ENCODE measurements around the gene TRMT2A.

Gene TRMT2A

DNA sequence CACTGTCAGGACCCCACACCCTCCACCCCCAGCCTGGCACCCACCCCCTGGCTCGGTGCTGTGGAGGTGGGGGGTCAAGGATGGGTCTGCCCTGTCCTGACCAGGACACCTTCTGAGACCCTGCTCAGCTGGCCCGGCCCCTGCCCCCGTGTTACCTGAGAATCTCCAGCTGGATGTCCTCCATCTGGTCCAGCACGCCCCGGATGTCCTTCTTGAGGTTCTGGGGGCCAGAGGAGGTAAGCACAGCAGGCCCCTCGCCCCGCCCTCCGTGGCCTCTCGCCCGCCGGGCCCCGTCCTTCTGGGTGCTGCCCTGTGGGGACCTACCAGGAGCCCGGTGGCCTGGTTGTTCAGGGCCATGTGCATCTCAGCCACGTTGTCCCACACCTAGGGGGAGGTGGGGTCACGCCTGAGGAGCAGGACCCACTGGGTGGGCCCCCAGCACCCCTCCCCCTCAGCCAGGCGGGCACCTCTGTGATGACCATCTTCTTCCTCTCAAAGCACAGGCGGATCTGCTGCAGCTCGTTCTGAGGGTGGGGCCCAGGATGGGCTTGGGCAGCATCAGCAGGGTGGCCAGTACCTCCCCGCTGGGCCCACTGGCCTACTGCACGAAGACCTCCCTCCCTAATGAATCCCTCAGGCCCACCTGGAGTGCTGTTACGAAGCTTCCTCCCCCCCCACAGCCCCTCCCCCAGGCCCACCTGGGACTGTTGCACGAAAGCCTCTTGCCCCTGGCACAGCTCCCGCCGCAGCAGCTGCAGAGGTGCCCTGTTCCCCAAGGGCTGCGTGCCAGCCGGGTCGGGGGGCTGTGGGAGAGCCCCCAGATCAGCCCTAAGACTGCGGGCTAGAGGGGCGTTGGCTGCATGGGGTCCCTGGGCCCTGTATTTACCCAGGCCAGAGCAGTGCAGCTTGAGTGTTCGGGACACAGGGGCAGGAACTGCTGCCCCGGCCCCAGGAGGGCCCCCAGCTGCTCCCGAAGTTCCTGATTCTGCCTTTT lies 32.5 kb upstream of the TRMT2A start:
- DNase-seq = no peak

DNA sequence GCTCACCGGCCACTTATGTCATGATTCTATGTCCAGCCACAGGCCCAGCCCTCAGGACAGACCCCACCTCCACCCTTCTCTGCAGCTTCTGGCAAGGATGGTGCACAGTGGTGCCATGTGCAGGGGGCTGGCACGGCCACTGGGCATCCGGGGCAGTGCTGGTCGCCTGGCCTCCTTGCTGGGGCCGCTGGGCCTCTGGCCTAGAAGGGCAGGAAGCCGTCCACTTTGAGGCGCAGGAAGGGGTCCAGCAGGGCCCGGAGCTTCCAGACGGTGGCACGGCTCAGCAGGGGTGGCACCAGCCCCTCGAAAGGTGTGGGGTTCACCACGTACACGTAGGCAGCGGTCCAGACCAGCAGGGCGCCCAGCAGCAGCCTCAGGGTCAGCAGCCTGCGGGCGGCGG lies 31.4 kb upstream of the TRMT2A start:
- no peak for DNase-seq

DNA sequence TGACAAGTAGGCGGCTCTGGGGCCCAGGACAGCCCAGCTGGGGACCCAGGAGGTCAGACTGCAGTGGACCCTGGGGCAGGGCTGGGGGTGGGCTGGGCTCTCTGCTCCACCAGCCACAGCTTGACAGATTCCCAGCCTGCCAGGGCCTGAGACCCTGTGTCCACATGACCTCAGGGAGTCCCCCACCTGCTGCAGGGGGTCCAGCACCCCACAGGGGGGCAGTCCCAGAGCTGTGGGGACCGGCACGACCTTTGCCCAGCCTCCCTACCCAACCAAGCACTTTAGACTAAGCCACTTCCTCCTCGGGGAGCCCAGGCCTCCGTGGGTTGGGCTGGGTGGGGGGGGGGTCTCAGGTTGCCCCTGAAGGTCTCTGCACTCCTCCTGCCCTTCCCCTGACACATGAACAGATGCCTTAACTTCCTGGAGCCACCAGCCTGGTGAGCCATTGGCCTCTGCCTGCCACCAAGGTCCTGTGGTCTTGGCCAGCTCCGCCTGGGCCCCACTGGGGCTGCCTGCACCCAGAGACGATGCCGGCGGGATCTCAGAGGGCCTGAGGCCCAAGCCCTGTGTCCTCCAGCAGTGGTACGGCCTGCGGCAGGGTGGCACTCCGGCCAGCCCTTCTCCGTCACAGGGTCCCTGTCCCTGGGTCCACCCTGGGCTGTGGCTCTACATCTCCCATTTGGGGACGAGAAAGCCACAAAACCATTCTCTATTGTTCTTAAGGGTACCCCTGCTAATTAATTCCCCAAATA lies 30.4 kb upstream of the TRMT2A start:
- no peak for DNase-seq

DNA sequence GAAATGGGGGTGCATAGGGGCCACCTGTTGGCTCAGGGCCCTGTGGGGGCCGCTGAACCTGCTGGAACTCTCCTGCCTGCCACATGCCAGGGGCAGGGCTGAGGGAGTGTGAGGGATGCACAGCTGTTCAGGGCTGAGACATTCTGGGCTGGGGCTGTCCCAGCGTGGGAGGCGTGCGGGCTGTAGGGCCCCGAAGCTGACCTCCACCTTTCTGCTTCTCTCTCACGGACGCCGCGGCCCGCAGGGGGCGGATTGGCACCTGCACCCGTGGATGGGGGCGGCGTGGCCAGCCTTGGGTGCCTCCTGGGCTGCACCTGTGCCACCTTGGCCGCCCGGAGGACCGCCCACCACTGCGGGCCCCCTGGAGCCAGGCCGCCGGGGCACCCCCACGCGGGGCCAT lies 29.8 kb upstream of the TRMT2A start:
- DNase-seq = no peak

DNA sequence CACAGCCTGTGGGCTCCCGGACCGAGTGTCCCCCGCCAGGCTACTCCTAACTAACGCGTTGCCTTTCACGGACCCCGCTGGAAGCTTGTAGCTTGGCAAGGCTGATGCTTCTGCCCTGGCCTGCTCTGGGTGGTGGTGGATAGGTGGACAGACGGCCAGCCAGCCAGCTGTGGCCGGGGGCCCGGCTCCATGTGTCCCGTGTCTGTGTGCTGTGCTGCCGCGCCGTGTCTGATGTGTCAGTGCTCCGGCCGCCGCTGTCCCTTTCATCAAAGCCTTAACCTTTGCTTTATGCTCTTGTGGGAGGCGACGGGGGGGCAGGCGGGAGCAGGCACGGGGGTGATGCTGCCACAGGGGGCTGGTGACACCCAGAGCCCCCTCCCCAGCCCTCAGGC lies 28.8 kb upstream of the TRMT2A start:
- DNase-seq = no peak

DNA sequence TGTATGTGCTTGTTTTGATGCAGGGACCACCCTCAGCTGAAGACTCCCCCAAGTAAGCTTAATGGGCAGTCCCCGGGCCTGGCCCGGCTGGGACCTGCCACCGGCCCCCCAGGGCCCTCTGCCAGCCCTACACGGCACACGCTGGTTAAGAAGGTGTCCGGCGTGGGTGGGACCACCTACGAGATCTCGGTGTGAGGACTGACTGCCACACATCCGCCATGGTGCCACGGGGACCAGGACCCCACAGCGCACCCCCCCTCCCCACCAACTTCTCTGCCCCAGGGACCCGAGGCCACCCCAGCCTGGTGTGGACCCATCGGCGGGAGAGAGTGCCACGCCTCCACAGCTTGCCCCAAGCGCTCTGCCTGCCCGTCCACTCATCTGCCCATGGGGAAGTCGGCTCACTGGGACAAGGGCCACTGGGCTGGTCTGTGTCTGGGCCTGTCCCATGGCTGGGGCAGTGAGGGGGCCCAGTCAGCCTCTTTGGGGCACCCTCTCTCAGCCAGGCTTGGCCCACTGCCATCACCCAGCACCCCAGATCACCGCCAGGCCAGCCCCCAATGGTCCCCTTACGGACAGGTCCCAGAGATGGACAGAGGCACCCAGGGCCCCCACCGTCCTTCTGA lies 28.3 kb upstream of the TRMT2A start:
- no peak for DNase-seq

DNA sequence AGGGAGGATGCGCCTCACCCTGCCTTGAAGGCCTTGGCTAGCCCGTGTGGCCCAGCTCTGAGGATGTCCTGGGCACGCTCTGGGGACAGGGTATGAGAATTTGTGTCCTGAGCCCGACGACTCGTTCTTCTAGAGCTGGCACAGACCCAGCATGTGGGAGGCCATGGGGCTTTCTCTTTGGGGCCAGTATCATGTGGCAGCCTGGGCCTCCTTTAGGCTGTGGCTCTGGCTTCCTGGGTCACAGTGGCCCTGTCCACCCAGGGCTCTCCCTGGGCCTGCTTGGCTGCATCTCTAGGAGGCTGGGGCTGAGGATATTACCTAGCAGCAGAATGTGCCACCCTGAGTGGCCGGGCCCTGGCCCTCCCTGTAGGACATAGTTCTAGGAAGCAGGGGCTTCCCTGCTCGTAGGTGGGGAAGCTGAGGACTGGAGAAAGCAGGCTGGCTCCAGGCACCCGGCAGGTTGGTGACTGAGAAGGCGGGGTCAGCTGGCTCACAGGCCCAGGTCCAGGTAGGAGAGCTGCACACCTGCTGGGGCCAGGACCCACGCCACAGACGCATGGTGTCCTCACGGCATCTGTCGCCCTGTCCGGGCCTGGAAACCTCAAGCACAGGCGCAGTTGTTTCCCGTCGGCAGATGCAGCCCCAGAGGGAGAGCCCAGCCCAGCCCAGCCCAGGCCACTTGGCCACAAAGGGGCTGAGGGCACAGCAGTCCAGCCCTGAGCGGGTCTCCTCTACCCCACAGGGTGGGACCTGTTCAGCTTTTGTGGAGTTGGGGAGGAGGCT lies 27.0 kb upstream of the TRMT2A start:
- no peak for DNase-seq

DNA sequence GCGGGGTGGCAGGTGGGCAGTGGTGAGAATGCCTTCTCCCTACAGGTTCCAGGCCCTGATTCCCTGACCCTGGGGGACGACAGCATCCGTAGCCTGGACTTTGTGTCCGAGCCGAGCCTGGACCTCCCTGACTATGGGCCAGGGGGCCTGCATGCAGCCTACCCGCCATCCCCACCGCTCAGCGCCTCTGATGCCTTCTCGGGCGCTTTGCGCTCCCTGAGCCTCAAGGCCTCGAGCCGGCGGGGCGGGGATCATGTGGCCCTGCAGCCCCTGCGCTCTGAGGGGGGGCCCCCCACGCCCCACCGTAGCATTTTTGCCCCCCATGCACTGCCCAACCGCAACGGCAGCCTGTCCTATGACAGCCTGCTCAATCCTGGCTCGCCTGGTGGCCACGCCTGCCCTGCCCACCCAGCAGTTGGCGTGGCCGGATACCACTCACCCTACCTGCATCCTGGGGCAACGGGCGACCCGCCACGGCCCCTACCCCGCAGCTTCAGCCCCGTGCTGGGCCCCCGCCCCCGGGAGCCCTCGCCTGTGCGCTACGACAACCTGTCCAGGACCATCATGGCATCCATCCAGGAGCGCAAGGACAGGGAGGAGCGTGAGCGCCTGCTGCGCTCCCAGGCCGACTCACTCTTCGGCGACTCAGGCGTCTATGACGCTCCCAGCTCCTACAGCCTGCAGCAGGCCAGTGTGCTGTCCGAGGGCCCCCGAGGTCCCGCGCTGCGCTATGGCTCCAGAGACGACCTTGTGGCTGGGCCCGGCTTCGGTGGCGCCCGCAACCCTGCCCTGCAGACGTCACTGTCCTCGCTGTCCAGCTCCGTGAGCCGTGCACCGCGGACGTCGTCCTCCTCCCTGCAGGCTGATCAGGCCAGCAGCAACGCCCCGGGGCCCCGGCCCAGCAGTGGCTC lies 25.9 kb upstream of the TRMT2A start:
- DNase-seq = no peak

DNA sequence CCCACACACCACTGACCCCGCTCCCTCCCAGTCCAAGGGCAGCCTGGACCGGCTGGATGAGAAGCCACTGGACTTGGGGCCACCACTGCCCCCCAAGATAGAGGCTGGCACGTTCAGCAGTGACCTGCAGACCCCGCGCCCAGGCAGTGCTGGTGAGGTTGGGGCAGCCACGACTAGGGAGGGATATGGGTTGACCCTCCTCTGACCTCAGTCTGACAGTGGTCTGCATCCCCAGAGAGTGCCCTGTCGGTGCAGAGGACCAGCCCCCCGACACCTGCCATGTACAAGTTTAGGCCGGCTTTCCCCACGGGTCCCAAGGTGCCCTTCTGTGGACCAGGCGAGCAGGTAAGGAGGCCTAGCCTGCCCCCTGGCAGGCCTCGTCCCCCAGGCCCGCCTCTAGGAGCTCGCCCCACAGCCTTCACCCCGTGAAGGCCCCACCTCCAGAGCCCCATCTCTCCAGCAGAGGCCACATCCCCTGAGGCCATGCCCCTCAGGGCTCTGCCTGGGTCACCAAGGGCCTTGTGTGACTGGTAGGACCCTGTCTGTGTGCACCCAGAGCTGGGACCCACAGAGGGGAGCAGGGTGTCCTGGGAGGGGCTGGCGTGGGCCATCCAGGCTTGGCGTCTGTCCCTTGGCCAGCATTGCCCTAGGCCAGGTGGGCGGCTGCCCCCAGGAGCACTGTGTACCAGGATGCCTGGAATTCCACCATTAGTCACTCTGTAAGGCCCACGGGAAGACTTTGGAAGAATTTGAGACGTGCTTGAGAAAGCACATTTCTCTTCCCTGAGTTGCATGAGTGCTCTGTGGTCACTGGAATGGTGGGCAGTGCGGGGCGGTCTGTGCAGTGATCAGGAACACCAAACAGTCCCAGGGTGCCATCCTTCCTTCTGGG lies 24.4 kb upstream of the TRMT2A start:
- no peak for DNase-seq

DNA sequence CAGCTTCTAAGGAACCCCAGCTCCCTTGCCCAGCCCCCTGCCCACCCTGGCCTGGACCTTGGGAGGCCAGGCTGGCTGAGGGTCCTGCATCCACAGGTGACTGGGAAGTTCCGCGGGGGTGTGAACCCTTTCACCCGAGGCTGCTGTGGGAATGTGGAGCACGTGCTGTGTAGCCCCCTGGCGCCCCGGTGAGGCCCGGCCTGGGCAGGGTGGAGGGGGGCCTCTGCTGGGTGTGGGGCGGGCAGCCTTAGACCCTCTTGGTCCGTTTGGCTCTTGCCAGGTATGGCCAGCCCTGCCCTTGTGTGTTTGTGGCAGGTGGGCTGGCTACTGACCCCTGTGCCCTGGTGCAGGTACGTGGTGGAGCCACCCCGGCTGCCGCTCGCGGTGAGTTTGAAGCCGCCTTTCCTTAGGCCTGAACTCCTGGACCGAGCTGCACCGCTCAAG lies 23.5 kb upstream of the TRMT2A start:
- DNase-seq = no peak

DNA sequence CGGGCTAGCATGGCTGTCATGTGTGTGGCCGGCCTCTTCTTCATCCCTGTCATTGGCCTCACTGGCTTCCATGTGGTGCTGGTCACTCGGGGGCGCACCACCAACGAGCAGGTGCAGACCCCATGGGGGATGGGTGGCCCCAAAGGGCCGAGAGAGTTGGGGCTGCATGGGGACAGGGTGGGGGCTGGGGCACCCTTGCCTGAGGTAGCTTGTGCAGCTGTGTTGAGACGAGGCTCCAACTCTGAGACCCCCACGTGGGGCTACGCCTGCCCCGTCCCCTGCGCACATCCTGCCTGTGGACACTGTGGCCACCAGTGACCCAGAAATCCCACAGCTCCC lies 23.1 kb upstream of the TRMT2A start:
- DNase-seq = no peak

DNA sequence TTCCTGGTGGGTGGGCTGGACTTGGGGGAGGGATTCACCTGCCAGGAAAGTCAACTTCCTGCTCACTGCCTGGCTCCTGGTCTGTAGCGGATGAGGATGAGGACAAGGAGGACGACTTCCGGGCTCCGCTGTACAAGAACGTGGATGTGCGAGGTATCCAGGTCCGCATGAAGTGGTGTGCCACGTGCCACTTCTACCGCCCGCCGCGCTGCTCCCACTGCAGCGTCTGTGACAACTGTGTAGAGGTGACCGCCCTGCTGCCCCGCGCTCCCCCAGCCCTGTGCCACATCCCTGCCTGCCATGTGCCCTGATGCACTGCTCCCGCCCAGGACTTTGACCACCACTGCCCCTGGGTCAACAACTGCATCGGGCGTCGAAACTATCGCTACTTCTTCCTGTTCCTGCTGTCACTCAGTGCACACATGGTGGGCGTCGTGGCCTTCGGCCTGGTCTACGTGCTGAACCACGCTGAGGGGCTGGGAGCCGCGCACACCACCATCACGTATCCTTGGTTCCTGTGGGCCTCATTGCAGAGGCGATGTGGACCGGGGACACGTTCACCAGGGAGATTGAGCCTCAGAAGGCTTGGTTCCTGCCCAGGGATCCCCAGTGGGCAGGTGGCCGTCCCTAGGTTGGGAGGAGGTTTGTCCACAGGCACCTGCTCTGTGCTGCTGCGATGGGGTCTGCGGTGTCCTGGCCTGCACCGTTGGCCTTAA lies 22.5 kb upstream of the TRMT2A start:
- no peak for DNase-seq

DNA sequence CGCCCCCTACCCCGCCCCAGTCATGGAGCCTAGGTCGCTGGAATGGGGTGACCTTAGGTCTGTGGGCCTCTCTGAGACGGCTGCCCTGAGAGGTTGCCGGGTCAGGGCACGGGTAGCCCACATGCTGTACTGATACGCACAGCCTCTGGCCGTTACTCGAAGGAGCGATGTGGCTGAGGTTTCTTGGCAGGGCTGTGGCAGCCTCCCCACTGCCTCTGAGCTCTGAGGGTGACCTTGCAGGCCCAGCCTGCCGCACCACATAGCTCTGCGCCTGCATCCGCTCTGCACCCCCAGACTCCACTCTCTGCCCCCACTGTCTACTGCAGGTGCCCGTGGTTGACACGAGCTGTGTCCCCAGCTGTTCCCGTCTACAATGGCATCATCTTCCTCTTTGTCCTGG lies 21.8 kb upstream of the TRMT2A start:
- no peak for DNase-seq

DNA sequence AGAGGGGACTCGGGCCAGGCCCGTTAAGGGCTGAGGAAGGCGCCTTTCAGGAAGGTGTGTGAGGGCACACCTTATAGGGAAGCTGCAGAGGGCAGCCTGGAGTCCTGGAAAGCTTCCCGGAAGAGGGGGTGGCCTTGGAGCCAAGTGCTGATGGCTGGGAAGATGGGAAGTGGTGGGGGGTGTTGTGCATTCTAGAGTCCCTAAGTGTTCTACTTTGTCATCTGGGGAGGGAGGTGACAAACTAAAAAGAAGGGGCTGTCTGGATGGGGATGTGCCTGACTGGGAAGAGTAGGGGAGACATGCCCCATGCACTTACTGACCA lies 21.4 kb upstream of the TRMT2A start:
- peak in 8 of 56 donors; percentile 17 to 55 (median 27) for DNase-seq

DNA sequence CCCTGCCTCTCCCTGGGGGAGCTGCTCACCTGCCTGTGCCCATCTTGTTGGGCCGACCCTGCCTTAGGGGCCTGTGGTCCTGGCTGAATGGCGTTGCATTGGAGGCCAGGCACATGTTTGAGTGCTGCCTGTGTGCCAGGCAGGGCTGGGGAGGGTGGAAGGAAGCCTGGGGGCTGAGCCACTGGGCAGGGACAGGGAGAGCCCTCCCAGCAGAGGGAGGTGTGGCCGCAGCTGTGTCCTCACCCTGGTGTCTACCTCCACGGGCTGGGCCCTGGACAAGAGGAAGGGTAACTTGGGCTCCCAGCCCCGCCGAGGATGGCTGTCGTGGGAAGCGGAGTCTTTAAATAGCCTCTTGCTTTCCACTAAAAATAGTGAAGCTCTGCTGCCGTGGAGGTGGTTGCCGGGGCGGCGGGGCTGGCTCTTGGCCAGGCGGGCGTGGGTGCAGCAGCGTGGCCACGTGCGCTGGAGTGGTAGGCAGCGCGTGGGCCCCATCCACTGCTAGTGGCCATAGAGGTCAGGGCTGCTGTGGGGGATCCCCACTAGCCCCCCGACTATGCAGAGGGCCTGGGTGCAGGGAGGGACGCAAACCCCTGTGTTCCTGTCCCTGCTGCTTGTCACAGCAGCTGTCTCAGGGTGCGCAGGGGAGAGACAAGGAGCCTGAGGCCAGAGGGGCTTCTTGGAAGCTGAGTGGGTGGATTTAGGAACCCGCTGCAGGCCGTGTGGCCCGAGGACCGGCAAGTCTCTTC lies 20.8 kb upstream of the TRMT2A start:
- DNase-seq = peak in 36 of 56 donors; percentile 10 to 79 (median 40)

DNA sequence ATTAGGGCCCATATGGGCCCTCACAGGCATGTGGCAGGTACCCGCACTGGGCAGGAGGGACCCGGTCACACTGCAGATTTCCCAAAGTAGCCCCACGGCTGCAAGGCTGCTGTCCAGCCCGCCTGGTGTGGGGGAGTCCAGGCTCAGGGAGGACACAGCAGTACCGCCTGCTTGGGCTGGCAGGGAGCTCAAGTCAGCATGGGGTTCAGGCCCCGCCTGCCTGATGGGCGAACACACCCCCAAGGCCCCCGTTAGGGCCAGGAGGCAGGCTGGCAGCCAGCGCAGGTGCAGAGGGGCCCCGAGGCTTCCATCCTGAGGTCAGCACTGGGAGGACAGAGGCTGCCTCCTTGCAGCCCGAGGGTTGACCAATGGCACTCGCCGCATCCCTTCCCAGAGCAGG lies 20.1 kb upstream of the TRMT2A start:
- no peak for DNase-seq

DNA sequence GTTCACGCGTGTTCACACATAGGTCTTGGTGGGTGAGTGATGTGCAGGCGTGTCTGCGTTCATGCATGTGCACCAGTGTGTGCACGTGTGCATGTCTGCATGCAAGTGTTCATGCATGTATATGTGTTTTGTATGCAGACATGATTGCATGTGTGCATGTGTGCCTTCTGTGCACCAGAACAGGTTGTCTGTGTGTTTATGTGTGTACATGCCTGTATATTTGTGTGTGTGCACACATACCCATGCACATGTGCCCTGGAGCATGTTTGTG lies 19.5 kb upstream of the TRMT2A start:
- no peak for DNase-seq

All from nucleus accumbens (tissue), 56 donors.